ENCODE data around the gene CST4.
"Not testable (repeated sequence)": the region's sequence is repeated elsewhere in the genome, so short reads cannot be mapped to it uniquely, and the experiment has no call there.

Gene CST4

DNA sequence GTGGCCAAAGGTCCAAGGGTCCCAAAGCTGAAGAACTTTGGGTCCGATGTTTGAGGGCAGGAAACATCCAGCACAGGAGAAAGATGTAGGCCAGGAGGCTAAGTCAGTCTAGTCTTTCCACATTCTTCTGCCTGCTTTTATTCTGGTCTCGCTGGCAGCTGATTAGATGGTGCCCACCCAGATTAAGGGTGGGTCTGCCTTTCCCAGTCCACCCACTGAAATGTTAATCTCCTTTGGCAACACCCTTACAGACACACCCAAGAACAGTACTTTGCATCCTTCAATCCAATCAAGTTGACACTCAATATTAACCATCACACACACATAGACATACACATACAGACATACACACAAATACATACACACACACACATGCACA lies 29.2 kb downstream of the CST4 start:
- not testable (repeated sequence) for DNase-seq

DNA sequence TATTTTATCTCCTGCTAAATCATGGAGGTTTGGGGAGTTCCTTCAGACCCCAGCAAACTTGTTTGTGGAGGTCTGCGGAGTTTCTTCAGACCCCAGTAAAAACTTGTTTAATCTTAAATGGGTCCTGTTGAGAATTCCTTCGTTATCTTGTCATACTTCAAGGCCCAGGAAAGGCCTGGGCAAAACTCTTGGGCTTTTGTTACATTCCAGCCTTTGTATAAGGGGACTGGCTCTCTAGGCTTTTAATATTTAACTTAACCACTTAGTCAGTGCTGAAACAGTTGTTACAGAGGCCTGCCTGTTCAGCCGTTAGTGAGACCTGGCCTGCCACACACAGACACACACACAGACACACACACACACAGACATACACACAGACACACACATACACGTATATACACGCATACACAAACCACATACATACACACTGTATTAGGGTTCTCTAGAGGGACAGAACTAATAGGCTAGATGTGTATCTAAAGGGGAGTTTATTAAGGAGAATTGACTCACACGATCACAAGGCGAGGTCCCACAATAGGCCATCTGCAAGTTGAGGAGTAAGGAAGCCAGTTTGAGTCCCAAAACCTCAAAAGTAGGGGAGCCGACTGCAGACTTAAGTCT lies 29.7 kb downstream of the CST4 start:
- DNase-seq: no peak

DNA sequence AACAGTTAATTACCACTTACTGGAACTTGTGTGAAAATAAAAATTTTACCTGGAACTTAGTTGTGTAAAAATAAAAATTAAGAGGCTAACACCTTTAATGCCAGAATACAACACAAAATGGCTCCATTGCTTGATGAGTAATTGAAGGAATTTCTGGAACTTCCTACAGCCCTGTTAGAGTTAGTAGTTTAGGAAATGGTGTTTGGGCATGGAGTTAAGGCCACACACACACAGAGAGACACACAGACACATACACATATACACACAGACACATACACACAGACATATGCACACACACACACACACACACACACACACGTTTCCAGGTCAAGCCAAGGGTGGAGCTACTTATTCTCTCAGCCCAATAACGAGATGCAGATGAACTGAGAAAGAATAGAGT lies 30.5 kb downstream of the CST4 start:
- no peak for DNase-seq

DNA sequence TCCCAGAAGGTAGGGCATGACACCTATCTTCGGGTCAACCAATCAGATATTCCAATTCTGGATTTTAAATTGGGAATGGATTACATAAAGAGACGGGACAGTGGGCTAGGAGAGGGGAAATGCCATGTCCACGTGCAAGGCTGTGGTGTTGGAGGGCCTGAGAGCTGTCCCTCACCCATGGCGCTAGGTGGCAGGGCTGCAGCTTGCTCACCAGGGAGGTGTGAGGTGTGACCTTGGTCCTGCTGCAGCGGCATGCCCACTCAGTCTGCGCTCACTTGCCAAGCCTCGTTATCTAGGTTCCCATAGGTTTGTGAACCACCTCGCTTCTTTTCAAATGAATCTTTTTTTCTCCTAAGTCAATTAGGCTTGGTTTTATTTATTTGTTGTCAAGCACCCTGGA lies 31.6 kb downstream of the CST4 start:
- no peak for DNase-seq

DNA sequence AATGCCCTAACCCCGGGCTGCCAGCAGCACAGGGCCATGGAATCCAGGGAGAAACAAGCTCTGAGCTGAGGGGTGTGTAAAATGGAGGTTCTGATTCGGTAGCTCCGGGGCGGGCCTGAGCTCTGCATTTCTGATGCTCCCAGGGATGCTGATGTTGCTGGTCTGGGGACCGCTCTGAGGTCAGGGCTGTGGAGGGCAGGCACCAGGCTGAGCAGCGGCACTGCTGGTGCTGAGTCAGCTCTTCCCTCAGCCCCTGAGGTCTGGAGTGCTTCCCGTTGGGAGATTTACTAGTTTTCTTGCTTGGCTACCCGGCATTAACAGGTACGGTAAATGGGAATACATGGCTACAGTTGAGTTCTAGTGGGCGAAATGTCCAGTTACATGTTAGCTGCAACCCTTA lies 32.5 kb downstream of the CST4 start:
- DNase-seq: no peak

DNA sequence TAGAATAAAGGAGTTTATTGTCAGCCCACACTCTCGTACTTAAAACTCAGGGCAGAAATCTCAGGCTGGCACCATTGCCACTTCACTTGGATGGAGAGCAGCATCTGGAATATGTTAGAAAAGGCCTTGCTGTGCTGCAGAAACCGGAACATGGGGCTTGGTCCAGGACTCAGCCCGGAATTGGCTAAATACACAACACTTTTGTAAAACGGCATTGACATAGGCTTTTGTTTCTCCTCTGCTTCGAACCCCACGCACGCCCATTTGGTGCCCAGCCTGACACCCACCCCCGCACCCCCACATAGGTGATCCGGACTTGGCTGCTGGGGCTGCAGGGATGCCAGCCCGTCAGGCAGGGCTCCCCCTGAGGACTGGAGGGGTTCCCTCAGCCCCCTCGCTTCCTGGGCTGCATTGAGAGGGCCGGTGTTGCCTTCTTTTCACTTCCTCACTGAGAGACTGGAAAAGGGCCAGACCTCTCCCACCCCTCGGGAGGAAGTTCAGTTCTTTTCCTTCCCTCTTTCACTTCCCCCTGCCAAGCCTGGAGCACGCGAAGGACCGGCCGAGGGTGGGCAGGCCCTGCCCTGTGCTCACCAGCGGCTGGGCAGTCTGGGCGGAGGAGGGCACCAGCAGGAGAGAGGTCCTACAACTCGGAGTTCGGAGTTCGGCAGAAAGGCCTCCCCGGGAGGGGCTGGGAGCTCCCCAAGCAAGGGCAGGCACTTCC lies 33.2 kb downstream of the CST4 start:
- DNase-seq: no peak

DNA sequence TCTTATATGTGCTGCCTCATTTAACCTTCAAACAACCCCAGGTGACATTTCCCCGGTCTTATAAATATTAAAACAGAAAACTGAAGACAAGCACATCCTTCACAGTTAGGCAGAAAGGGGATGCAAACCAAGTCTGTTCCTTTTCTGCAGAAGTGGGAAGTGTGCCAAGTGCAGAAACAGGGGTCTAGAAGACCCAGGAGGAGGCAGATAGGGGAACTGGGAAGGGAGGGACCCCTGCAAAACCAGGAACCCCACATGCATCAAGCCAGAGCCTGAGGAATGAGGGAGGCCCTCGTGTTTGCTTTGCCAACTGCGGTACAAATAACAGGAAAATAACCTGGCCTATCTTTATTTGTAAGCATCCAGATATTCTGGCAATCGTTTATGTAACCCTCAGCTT lies 34.1 kb downstream of the CST4 start:
- no peak for DNase-seq

DNA sequence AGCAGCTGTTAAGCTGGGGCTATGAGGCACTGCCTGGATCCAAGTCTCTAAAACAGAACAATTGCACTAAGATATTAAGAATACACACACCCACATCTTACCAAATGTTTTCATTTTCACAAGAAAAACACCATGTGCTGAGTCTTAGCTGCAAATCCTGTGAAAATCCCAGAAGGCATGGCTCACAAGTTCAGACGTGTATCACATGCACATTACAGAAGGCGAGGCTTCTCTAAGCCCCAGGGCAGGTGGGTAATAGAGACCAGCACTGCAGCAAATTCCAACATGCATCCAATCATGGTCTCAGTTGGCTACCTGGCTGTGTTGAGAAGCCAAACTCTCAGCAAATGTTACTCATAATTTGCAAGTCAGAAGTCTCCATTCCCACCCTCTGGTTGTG lies 34.8 kb downstream of the CST4 start:
- no peak for DNase-seq

DNA sequence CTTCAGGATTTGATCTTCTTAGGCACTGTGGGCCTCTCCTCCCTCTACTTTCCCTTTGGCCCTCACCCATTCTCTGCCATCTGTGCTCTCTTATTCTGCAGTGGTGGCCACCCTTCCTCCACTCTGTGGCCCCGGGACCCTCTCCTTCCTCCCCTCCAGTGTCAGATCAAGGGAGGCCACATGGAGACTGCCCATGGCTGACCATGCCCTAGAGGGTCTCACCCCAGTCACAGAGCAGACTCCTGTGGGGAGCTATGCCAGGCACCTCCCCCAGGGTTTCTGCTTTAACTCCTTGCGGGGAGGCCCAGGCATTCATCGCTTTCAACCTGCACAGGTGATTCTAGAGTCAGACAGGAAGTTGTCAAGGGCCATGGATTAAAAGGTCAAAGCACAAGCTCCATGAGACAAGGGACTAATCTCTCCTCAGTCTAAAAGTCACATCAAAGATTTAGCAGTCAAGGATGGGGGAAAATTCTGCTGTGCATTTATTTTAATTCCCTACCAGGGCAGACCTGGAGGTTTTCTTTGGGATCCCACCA lies 35.4 kb downstream of the CST4 start:
- DNase-seq: no peak

DNA sequence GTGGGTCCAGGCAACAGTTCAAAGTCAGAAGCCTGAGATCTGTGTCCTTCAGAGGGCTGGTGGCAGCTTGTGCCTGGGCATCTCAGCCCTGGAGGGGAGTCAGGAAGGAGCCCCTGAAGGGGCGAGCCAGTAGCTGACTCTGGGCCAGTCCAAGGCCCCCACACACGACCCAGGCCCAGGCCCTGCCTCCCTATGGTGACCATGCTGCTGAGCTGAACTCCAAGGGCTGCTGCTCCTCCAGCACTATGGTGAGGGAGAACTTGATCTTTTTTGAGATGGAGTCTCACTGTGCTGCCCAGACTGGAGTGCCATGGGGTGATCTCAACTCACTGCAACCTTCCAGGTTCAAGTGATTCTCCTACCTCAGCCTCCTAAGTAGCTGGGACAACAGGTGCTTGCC lies 35.9 kb downstream of the CST4 start:
- DNase-seq: no peak

DNA sequence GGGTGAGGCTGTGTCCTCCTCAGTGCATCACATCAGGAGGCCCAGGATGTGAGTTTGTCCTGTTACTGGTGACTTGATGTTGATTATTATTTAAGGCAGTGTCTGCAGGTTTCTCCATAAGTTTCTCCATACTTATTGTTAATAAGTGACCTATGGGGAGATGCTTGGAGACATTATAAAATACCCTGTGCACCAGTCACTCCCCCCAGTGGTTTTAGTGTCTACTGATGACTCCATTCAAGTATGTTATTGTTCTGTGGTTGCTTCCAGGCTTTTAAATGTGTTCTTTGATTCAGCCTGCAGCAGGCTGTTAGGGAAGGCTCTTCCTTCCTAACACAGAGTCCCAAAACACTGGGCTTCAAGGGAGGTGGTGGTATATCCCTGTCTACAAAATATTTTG lies 36.5 kb downstream of the CST4 start:
- DNase-seq: no peak

DNA sequence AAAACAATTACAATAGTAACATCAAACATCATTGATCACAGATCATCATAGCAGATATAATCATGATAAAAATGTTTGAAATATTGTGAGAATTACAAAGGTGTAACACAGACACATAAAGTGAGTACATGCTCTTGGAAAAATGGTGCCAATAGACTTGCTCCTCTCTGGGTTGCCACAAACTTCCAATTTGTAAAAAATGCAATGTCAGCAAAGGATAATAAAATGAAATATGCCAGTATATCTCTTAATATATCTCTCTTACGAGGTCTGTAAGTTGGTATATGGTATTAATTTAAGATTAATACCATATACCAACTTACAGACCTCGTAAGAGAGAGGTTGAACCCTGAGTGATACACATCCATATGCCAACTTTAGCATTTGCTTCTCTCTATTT lies 37.7 kb downstream of the CST4 start:
- no peak for DNase-seq

DNA sequence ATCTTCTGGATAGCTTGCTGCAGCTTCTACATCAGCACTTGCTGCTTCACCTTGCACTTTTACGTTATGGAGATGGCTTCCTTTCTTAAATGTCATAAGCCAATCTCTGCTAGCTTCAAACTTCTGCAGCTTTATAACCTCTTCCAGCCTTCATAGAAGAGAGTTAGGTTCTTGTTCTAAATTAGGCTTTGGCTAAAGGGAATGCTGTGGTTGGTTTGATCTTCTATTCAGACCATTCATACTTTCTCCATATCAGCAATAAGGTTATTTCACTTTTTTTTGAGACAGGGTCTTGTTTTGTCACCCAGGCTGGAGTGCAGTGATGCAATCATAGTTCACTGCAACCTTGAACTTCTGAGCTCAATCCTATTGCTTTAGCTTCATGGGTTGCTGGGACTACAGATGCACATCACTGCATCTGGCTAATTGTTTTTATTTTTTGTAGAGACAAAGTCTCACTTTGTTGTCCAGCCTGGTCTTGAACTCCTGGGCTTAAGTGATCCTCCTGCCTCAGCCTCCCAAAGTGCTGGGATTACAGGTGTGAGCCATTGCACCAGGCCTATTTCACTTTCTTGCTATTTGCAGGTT lies 38.9 kb downstream of the CST4 start:
- no peak for DNase-seq

DNA sequence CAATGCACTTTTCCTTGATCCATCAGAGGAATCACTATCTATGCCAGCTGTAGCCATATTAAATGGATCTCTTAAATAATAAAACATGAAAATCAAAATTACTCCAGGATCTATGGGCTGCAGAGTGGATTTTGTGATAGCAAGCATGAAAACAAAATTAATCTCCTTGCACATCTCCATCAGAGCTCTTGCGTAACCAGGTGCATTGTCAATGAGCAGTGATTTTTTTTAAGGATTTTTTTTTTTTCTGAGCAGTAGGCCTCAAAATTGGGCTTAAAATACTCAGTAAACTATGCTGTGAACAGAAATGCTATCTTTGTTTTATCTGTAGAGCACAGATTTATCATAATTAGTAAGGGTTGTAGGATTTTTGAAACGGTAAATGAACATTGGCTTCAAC lies 39.6 kb downstream of the CST4 start:
- DNase-seq: no peak

DNA sequence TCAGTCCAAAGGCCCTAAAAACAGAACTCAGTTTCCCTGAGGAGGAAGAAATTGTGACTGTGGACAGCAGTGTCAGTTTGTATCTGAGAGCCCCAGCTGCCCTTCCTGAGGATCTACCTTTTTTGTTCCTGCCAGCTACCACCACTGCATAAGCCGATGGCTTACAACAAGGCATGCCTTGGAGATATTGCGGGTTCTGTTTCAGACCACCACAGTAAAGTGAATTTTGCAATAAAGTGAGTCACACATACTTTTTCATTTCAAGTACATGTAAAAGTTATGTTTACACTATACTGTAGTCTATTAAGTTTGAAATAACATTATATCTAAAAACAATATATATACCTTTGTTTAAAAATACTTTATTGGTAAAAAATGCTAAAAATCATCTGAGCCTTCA lies 41.5 kb downstream of the CST4 start:
- DNase-seq: no peak

DNA sequence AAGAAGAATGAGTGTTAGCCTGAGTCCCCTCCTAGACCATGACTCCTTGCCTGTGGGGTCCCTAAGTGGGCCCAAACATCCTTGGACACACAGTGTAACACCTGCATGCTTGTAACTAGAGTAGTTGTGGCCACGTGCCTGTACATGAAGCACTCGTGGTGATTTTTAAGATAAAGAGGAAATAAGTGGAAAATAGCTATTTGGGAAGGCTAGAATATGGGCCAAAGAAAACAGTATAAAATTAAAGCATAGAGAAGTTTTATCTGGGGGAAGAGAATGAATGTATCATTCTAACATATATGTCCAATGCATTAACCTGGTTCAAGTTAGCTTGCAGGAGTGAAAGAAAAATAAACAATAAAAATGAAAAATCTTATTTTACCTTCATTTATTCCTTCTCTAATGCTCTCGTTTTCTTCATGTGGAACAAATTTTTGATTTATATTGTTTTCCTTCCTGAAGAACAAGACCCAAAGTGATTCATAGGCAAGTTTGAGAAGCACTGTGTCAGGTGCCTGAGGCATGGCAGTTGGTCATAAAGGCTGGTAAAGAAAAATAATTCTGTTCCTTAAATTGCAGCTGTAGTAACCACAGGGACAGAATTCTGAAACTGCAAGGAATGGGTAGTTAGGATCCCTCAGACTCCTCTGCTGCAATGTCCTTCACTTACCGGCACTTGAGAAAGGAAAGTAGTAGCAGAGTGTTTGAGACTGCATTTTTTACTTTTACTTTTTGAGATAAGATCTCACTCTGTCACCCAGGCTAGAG lies 42.5 kb downstream of the CST4 start:
- no peak for DNase-seq

DNA sequence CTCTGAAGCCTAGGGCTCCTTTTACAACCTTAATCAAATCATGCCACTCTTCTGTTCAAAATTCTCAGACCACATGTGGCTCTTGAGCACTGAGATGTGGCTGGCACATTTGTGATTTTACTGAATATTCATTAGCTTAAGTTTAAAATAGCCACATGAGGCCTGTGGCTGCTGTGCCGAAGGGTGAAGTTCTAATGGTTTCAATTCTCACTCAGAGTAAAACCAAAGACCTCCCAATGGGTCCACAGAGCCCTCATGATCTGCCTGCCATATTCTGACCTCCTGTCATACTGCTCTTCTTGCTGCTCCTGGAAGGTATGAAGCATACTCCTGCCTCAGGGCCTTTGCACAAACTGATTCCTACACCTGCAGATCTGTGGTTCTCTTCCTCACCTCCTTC lies 43.3 kb downstream of the CST4 start:
- no peak for DNase-seq

DNA sequence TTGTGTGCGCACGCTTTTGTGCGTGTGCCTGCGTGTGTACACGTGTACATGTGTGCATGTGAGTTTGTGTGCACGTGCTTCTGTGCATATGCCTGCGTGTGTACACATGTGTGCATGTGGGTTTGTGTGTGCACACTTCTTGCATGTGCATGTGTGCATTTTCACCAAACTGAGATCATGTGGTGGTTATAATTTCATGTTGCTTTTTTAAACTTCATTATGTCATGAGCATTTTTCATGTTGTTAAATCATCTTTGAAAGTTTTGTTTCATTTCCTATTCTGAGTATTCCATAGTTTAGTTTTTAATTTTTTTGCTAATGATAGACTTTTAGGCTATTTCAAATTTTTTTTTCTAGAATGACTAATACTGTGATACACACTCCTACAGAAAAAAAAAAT lies 44.7 kb downstream of the CST4 start:
- no peak for DNase-seq

DNA sequence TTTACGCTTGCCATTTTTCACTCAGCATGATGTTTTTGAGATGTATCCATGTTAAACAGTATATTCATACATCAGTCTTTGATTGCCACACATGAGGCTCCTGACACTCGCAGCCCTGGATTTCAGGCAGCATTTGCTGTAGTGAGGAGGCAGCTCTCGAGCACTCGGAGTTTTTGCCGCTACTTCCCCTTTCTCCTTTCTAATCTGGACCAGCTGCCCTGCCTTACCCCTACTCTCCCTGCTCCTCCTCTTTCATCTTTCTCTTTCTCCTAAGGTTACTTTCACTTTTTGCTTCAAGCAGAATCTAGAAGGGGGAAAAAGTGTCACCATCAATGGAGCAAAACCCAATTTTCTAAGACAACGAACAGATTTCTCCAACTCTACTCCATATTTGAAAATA lies 45.2 kb downstream of the CST4 start:
- DNase-seq: no peak

DNA sequence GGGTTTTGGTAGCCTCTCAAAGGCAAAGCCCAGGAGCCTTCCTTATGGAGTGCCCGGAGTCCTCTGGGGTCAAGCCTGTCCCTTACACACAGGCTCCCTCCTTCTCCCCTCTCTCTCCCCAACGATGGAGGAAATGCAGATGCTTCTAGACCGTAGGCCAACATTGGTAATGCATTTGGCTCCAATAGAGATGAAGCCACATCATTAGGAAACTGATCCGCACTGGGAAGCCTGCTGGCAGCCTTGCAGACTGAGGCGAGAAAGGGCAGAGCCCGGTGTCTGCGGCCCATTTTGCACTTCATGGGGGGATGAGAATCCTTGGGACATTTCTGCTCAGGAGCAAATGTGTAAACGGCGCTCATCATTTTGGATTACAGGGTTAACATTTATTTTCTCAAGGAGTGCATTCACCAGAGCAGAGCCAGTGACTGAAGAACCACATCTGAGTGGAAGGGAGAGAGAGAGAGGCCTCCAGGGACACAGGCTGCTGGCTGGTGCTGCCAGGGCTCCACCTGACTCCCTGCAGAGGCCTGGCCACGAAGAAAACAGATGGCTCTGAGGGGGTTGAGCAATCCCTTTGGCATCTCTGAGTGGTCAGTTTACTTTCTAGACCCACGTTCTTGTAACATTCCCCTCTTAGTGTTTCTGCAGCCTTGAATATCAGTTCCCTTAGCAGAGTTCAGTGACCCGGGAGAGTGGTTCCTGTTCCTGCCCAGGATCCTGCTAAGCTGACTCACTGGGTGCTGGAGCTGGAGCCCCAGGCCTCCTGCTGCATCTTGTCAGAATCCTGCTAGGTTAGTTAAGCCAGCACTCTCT lies 46.7 kb downstream of the CST4 start:
- no peak for DNase-seq

DNA sequence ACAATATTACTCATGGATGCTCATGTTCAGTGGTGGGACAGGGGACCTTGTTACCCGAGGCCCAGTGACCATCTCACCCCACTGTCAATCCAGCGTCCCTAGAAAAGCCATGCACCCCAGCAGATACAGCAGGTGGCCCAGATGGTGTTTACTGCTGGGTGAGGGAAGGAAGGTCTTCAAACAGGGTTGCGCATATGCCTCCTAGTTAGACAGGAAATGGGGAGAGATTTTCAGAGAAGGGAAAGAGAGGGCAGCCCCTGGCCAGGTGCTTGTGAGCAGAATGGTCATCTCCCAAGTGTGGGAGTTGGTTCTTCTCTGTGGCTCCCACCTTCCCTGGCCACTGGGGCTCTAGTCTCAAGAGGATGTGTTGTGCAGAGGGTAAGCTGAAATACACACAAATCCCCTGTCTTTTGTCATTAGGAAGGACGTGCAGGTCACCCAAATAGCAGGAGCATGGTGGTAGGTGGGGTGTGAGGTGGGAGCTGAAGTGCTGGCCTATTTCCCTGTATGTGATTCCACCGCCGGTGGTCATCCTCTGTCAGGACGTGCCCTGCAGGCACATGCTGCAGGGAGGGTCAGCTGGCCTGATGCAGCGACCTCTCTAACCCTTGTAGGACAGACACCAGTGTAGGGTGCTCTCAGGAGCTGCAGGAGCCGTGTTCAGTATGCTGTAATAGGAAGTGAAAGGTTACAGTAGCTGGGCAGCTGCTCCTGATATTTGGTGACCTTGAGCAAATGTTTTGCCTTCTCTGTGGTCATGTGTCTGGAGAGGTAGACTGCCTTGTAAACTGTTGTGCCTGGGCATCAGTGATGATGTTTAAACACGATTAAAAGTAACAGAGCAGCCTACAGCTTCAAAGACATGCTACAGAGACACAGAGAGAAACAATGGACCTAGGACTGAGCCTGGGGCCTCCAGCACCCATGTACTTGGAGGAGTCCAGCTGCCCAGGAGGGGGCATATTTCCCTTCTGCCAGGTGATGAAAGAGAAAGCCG lies 47.9 kb downstream of the CST4 start:
- no peak for DNase-seq

All from activated CD4-positive, alpha-beta T cell treated with anti-CD3 and anti-CD28 coated beads, Interleukin-2, Interleukin-6, amounts not matched to agents 100 ng/mL and 50 ng/mL, durations not matched to agents 16 hours and 8 hours (primary cell).